ENCODE results near the gene ZSWIM6.

DNA sequence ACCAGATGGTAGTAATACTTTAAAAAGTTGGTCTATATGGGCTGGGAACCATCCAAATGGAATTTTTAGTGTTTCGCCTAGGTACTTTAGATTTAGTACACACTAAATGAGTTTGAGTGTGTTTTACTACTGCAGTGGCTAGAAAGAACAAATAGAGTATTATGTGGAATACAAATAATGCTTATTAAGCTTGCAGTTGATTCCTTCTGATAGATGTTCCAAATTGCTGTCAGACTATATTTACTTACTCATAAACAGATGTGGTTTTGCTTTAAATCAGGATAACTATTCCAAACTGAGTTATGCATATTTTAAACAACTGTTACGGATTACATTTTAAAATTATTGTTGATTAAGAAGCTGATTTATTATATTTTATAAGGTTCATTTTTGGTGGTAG lies 103.3 kb downstream of the ZSWIM6 start:
- TF ChIP-seq, protein P1, sequence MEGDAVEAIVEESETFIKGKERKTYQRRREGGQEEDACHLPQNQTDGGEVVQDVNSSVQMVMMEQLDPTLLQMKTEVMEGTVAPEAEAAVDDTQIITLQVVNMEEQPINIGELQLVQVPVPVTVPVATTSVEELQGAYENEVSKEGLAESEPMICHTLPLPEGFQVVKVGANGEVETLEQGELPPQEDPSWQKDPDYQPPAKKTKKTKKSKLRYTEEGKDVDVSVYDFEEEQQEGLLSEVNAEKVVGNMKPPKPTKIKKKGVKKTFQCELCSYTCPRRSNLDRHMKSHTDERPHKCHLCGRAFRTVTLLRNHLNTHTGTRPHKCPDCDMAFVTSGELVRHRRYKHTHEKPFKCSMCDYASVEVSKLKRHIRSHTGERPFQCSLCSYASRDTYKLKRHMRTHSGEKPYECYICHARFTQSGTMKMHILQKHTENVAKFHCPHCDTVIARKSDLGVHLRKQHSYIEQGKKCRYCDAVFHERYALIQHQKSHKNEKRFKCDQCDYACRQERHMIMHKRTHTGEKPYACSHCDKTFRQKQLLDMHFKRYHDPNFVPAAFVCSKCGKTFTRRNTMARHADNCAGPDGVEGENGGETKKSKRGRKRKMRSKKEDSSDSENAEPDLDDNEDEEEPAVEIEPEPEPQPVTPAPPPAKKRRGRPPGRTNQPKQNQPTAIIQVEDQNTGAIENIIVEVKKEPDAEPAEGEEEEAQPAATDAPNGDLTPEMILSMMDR (IDR thresholded peaks at IDR 0.05) = no peak
- no peak for TF ChIP-seq POLR2A (IDR thresholded peaks at IDR 0.05)
